Measurements from ENCODE around the gene TMEM184C. TPM values are rescaled to one million over a fixed set of nuclear protein-coding genes. Genes with fewer than 3 reads are reported as not detected.

The TMEM184C gene
- total RNA-seq, 1 donor from 2014 or later = 25.0 TPM

GRCh38 chr4:147586032-147586431 lies 31.2 kb upstream of the TMEM184C start:
- peak in 1 of 2 donors; percentile 65 for DNase-seq (ENCODE audit: extremely low spot score in 2 of 2)
- Histone ChIP-seq H3K27me3 (no peaks in the 10 kb centered on the region), H3K4me3 (no peak overlapping the region), H3K9me3 (no peaks in the 10 kb centered on the region), H3K27ac (no peak overlapping the region), H3K36me3 (no peaks in the 10 kb centered on the region), H3K4me1 (no peaks in the 10 kb centered on the region)
- TF ChIP-seq POLR2AphosphoS5 (IDR thresholded peaks at IDR 0.05; ENCODE audit: insufficient read depth in 1 of 2, low read depth in 1 of 2) = no peak
- no peak for TF ChIP-seq CTCF (IDR thresholded peaks at IDR 0.05)
- TF ChIP-seq POLR2A (IDR thresholded peaks at IDR 0.05) = no peak
- intact Hi-C loops (cut with DNase I) = no loop called here

GRCh38 chr4:147586637-147587036 lies 30.6 kb upstream of the TMEM184C start:
- TF ChIP-seq POLR2AphosphoS5 (IDR thresholded peaks at IDR 0.05; ENCODE audit: insufficient read depth in 1 of 2, low read depth in 1 of 2) (no peak), POLR2A (IDR thresholded peaks at IDR 0.05) (no peak)
- Histone ChIP-seq H3K9me3 (no peaks in the 10 kb centered on the region), H3K27me3 (no peaks in the 10 kb centered on the region), H3K36me3 (no peaks in the 10 kb centered on the region), H3K4me1 (no peaks in the 10 kb centered on the region), H3K4me3 (no peak overlapping the region), H3K27ac (no peak overlapping the region)
- DNase-seq (ENCODE audit: extremely low spot score in 2 of 2) = peak in 1 of 2 donors; percentile 44
- intact Hi-C loops (cut with DNase I) = no loop called here

GRCh38 chr4:147587041-147587440 lies 30.2 kb upstream of the TMEM184C start:
- TF ChIP-seq CTCF (IDR thresholded peaks at IDR 0.05) (no peak), POLR2A (IDR thresholded peaks at IDR 0.05) (no peak), POLR2AphosphoS5 (IDR thresholded peaks at IDR 0.05; ENCODE audit: insufficient read depth in 1 of 2, low read depth in 1 of 2) (no peak)
- H3K4me3 ChIP-seq = no peak overlapping the region
- no peak overlapping the region for H3K27ac ChIP-seq
- intact Hi-C loops (cut with DNase I) = no loop called here
- DNase-seq (ENCODE audit: extremely low spot score in 2 of 2) = no peak
- H3K4me1 ChIP-seq = no peaks in the 10 kb centered on the region
- no peaks in the 10 kb centered on the region for H3K36me3 ChIP-seq
- no peaks in the 10 kb centered on the region for H3K27me3 ChIP-seq
- no peaks in the 10 kb centered on the region for H3K9me3 ChIP-seq

GRCh38 chr4:147589586-147589985 lies 27.6 kb upstream of the TMEM184C start:
- H3K27me3 ChIP-seq = no peaks in the 10 kb centered on the region
- no peaks in the 10 kb centered on the region for H3K36me3 ChIP-seq
- peak in 1 of 2 donors; percentile 56 for DNase-seq (ENCODE audit: extremely low spot score in 2 of 2)
- no peaks in the 10 kb centered on the region for H3K4me1 ChIP-seq
- H3K9me3 ChIP-seq = no peaks in the 10 kb centered on the region
- H3K4me3 ChIP-seq = no peak overlapping the region
- TF ChIP-seq CTCF (IDR thresholded peaks at IDR 0.05) = no peak
- TF ChIP-seq POLR2AphosphoS5 (IDR thresholded peaks at IDR 0.05; ENCODE audit: insufficient read depth in 1 of 2, low read depth in 1 of 2) = no peak
- no peak for TF ChIP-seq POLR2A (IDR thresholded peaks at IDR 0.05)
- H3K27ac ChIP-seq = no peak overlapping the region
- intact Hi-C loops (cut with DNase I) = no loop called here

GRCh38 chr4:147590249-147590920 lies 26.8 kb upstream of the TMEM184C start:
- intact Hi-C loops (cut with DNase I) = no loop called here
- TF ChIP-seq POLR2AphosphoS5 (IDR thresholded peaks at IDR 0.05; ENCODE audit: insufficient read depth in 1 of 2, low read depth in 1 of 2) (no peak), CTCF (IDR thresholded peaks at IDR 0.05) (peak; percentile 55 to 76 (median 63))
- H3K27ac ChIP-seq = no peak overlapping the region
- H3K36me3 ChIP-seq = no peaks in the 10 kb centered on the region
- no peaks in the 10 kb centered on the region for H3K4me1 ChIP-seq
- no peak overlapping the region for H3K4me3 ChIP-seq
- H3K27me3 ChIP-seq = no peaks in the 10 kb centered on the region
- no peak for DNase-seq (ENCODE audit: extremely low spot score in 2 of 2)
- H3K9me3 ChIP-seq = no peaks in the 10 kb centered on the region

Measured in vagina (tissue), 2 donors.